HEK293T (cell line): Measurements from ENCODE around the gene TTC12.

Source experiments
- BHLHE40 ChIP-seq: fragments of 450-650 bp; IDR thresholded peaks from 2 replicates; pipeline ENCODE4 v1.6.1; 2016; ENCODE audit warnings: mild to moderate bottlenecking, moderate library complexity, borderline replicate concordance
- FOXM1 ChIP-seq: fragments of 450-650 bp; IDR thresholded peaks from 2 replicates; pipeline ENCODE4 v1.6.1; 2017; ENCODE audit warnings: mild to moderate bottlenecking, borderline replicate concordance
- LEF1 ChIP-seq: fragments of 450-650 bp; IDR thresholded peaks from 2 replicates; pipeline ENCODE4 v1.6.1; 2017; ENCODE audit warnings: mild to moderate bottlenecking, borderline replicate concordance
- NFRKB ChIP-seq: fragments of 450-650 bp; IDR thresholded peaks from 2 replicates; pipeline ENCODE4 v1.6.1; 2016; ENCODE audit warnings: mild to moderate bottlenecking, moderate library complexity
- PKNOX1 ChIP-seq: fragments of 450-650 bp; IDR thresholded peaks from 2 replicates; pipeline ENCODE4 v1.6.1; 2016
- SP1 ChIP-seq: fragments of 450-650 bp; IDR thresholded peaks from 2 replicates; pipeline ENCODE4 v1.6.1; 2017
- SUZ12 ChIP-seq: fragments of 450-650 bp; IDR thresholded peaks from 2 replicates; pipeline ENCODE4 v1.6.1; 2016; ENCODE audit warnings: mild to moderate bottlenecking
- ZNF384 ChIP-seq: fragments of 450-650 bp; IDR thresholded peaks from 2 replicates; pipeline ENCODE4 v1.6.1; 2016

DNA sequence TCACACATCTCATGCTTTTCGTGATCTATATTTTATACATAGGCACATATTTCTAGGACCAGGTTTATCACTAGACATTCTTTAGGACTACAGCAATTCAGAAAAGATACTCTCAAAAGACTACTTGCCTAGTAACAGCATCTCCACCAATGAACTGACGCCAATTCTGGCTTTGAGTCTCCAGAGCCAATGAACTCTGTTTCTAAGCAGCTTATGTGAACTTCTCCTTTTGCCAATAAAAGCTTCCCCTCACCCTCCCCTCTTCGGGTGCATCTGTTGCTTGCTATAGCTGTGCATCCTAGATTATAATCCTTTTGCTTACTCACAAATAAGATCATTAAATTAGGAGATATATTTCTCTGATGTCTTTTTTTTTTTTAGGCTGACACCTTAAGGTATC, 61.8 kb downstream of the TTC12 start:
- TF ChIP-seq PKNOX1 (no peak), ZNF384 (no peak), SUZ12 (no peak), NFRKB (no peak), LEF1 (no peak), FOXM1 (no peak), BHLHE40 (no peak), SP1 (no peak)
